GM18499 (cell line): ENCODE data around the gene PCDH12.

Experiments used
- ATAC-seq: cut with Tn5 transposase; IDR thresholded peaks from one replicate; pipeline ENCODE4 v1.9.1; 2021; ENCODE audit warnings: moderate number of reproducible peaks; ENCODE audit not compliant: insufficient read depth, unreplicated experiment

The PCDH12 gene

GRCh38 chr5:141913560-141914198 is 44.3 kb downstream of the PCDH12 start:
- ATAC-seq, result no peak

GRCh38 chr5:141910271-141910673 is 47.7 kb downstream of the PCDH12 start:
- ATAC-seq, result no peak

GRCh38 chr5:141909212-141909611 is 48.8 kb downstream of the PCDH12 start:
- no peak for ATAC-seq

GRCh38 chr5:141908796-141909195 is 49.2 kb downstream of the PCDH12 start:
- ATAC-seq, result no peak

GRCh38 chr5:141906972-141907371 is 51.0 kb downstream of the PCDH12 start:
- no peak for ATAC-seq

GRCh38 chr5:141906517-141906916 is 51.5 kb downstream of the PCDH12 start:
- no peak for ATAC-seq

GRCh38 chr5:141904551-141904950 is 53.5 kb downstream of the PCDH12 start:
- ATAC-seq, result no peak

- ATAC-seq, result no peak
Measured at GRCh38 chr5:141903261-141903660, 54.7 kb downstream of the PCDH12 start.

- no peak for ATAC-seq
Measured at GRCh38 chr5:141902015-141902814, 55.8 kb downstream of the PCDH12 start.

GRCh38 chr5:141898448-141899049 is 59.5 kb downstream of the PCDH12 start:
- no peak for ATAC-seq

- no peak for ATAC-seq
Measured at GRCh38 chr5:141897425-141897824, 60.6 kb downstream of the PCDH12 start.
